NAMALWA (cell line): Measurements from ENCODE around the gene LIG1.

ENCODE experiments used
- DNase-seq: peaks from one replicate; pipeline ENCODE4 v3.0.0-alpha.2; 2015; ENCODE audit warnings: low spot score

Gene LIG1

DNA sequence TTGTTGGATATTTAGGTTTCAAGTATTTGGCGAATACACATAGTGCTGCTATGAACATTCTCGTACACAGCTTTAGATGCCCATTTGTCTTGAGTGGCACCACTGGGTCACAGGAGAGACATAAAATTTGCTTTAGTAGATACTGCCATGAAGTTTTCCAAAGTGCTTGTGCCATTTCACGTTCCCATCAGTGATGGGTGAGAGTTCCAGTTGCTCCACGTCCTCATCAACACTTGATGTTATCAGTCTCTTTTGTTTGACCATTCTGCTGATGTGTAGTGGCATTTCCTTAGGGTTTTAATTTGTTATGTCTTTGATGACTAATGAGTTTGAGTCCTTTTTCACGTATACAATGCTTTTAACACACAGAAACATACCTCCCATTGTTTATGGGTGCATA, 11.4 kb upstream of the LIG1 start:
- DNase-seq = no peak

DNA sequence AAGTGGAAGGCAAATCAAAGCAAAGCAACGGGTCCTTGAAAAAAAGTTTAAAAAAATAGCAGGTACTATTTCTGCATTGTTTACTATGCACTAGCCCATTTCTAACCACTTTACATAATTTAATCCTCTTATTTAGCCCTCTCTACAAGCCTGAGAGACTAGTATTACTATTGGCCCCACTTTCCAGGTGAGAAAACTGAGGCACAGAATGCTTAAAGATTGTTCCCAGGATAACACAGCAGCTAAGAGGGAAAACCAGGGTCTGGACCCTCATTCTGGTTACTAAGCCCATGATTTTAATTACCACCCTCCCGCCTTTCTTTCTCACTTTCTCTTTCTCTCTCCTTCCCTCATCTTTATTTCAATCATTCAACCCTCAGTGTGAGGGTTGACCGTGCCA, 6.1 kb upstream of the LIG1 start:
- DNase-seq = no peak

DNA sequence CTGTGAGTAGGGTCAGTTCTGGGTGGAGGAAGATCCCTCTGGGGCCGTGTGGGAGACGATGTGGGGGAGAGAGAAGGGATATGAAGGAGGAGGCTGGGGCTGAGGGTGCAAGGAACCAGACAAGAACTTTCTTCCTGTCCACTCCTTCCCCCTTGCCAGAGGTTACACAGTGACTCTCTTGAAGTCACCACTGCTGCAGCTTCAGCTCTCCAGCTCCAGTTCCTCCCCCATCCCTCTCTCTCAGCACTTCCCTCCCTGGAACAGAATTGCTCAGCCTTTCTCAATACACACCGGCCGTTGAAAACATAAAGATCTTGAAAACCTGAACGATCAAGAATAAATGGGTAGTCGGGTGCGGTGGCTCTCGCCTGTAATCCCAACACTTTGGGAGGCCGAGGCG, 5.4 kb upstream of the LIG1 start:
- no peak for DNase-seq

DNA sequence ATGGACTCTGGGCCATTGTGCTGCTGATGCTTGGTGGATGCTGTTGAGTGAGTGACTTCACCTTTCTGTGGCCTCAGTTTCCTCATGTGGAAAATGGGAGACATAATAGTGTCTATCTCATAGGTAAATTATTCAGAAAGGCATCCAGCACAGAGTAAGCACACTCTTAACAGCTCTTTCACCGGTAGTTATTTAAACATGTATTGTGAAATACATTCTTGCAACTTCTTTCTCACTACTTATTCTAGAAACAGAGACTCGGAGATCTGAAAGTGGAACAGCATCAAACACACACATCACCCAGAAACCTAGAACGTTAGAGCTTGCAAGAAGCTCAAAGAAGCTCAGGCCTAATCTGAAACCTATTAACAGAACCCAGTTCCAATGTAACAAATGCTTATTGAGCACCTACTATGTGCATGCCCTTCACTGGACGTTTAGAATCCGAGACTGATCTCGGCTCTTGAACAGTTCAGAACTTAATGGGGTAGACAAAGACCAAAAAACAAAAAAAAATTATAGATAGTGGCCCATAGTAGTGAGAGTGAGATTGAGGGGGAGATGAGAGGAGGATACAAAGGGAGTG, 4.4 kb upstream of the LIG1 start:
- DNase-seq = no peak

DNA sequence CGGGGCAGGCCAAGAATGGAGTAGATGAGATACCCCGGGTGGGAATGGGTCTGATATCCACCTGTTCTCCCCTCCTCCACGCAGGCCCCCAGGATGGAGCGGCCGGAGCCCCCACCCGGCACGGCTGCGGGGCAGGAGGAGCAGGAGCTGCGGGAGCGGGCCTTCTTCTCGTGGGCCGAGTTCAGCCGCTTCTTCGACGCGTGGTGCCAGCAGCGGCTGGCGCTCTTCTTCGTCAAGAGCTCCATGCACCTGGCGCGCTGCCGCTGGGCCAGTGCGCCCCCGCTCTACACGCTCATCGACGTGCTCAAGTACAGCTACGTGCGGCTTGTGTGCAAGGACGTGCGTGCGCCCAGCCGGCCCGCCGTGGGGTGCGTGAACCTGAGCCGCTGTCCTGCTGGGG, 1.6 kb upstream of the LIG1 start:
- no peak for DNase-seq

DNA sequence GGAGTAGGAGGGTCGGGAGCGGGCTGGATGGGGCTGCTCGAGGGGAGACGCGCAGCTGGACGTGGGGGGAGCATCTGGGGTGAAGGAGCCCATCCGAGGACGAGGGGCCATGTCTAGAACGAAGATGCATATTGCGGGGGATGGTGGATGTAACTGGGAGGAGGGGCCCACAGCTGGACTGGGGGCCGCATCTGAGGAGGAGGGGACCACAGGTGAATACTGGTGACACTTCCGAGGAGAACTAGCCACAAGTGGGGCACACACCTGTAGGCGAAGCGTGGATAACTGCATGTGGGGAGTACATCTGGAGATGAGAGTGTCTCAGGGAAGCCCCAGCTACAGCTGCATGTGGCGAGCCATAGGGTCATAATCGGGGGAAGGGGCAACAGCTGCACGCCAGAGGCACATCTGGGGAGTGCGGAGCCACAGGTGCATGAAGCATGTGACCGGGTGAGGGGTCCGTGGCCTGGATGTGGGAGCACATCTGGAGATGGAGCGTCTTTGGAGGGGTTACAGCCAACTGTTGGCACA, 738 bp upstream of the LIG1 start:
- DNase-seq = peak; percentile 80

DNA sequence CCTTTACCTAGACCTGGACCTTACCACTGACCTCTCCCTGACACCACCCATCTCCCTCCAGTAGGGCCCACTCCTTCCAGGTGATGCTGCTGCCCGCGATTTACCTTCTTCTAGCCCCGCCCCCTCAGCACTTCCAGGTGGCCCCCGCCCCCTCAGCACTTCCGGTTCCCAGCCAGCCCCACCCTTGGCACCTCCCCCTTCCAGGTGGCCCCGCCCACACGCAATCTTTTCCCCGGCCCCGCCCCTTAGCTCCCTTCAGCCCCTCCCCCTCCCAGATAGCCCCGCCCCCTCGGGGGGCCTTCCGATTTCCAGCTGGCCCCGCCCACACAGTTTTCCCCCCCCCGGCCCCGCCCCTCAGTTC, 586 bp downstream of the LIG1 start:
- DNase-seq = peak; percentile 72

DNA sequence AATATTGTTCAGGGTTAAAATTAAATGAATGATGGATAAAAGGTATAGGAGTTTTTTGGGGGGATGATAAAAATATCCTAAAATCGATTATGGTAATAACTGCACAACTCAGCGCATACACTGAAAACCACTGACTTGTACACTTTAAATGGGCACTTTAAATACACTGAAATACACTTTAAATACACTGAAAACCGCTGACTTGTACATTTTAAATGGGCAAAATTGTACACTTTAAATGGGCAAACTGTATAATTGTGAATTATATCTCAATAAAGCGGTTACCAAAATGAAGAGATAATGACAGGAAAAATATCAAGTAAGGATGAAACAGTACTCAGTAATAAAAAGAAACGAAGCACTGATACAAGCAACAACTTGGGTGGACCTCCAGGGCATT, 1.5 kb downstream of the LIG1 start:
- DNase-seq = no peak

DNA sequence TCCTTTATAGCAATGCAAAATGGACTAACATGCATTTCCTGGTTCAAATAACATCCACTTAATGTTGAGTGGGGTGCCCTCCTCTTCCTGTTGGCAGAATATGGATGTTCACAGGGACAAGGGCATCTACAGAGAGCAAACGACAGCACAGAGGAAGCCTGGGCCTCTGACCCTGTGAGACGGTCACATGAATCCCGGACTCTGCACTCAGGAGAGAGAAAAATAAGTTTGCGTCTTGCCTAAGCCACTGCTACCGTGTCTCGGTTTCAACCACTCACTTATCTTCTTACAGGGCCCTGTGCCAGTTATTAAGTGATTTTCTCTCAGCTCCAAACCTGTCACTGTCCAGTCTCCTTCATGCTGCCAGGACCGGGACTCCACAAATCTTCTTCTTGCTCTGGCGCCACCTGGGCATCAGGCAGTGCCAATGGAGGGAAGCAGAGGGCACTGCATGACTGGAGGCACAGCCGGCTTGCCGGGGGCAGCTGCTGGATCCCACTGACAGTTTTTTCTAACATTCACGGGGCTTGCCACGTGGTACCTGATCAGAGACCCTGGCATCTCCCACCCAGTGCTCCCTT, 11.8 kb downstream of the LIG1 start:
- no peak for DNase-seq

DNA sequence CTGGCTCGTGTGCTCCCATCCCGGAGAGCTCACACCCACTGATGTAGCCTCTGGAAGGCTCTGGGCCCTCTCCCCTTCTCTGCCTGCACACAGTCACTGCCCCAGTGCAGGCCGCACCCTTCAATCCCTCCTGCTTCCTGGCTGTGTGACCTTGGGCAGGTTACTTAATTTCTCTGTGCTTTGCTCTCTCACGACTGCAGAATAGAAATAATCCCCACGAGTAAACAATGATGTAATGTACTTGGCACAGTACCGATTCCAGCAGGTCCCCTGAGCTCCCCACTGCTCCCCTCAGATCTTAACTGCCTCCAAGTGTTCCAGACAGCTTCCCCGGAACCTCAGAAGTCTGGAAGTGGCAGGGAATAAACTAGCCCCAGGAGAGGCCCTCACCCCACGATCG, 16.1 kb downstream of the LIG1 start:
- DNase-seq = no peak

DNA sequence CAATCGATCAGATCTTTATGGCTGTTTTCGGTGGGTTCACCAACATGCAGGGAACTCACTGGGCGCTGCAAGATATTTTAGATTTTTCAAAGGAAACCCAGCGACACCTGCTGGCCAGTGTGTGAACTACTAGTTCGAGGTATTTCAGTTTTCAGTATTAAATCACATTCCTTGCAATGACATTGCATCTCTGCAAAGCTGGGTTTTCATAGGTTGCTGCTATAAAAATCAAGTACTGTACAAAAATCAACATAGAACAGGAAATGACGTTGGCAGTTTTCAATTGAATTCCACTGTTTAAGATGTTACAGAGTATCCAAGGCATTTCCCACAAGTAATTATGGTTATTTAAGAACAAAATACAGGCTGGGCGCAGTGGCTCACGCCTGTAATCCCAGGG, 17.6 kb downstream of the LIG1 start:
- peak; percentile 84 for DNase-seq

DNA sequence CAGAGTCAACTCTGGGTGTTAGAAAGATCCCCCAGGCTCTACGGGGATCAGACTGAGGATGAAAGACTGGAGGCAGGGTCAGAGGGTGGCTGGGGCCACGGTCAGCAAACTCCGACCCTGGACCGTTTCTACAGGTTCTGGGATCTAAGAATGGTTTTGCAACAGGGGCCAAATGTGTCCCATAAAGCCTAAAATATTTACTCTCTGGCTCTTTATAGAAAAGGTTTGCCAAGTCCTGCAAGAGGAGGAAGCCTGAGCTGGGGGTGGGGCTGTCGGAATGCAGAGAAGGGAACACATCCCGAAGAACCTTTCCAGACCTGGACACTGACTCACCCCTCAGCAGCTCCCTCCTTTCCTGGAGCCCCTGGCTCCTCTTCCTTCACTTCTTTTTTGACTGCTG, 20.7 kb downstream of the LIG1 start:
- no peak for DNase-seq

DNA sequence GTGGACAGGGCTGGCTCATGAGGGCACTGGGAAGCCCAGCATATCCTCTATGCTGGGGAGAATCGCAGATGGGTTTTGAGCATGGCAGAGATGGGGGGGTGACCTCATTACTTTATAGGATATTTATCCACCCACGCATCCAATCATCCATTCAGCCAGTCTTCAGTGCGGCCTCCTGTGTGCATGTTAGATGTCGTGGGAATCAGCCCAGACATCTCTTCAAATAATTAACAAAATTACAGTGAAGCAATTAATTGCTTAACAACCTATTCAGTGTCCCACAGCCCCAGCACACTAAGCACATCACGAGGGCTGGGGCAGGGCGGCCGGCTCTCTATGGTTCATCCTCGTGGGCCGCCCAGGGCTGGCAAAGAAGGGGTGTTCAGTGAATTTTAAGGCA, 21.6 kb downstream of the LIG1 start:
- DNase-seq = no peak

DNA sequence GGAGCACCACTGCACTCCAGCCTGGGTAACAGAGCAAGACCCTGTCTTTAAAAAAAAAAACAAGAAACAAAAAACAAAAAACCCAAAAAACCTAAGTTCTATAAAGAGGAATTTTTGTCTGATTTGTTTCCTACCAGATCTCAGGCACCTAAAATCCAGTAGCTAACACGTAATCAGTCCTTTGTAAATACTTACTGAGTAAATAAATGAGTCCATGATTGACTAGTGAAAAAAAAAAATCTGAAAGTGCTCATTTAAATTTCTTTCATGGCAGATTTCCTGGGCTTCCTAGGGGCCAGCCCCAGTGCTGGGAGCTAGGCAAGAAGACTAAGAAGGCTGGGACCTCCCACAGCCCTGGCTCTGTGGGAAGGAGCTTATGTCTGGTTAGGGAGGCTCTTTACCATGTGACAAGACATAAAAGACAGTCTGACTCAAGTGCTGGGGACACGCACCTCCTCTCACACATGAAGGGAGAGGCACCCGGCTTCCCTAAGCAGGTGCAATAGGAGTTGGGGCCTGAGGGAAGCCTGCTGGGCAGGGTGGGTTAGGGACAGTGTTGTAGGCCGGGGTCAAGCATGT, 22.5 kb downstream of the LIG1 start:
- no peak for DNase-seq

DNA sequence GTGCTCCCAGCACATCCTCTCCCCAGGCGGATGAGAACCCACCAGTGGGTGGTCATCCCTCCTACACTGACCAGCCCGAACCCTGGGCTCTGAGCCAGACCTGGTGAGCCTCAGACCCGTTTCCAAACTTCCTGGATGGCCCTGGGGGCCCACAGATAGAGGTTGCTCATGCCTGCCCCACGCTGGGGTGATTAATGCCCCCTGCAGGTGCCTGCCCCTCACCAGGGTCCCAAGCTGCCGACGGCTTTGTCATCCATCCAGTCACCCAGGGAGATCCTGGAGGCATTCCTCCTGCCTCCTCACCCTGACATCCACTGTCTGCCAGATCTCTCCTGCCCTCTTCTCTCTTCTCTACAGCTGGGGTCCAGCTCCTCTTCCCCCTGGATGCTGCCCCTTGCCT, 31.1 kb downstream of the LIG1 start:
- DNase-seq = no peak

DNA sequence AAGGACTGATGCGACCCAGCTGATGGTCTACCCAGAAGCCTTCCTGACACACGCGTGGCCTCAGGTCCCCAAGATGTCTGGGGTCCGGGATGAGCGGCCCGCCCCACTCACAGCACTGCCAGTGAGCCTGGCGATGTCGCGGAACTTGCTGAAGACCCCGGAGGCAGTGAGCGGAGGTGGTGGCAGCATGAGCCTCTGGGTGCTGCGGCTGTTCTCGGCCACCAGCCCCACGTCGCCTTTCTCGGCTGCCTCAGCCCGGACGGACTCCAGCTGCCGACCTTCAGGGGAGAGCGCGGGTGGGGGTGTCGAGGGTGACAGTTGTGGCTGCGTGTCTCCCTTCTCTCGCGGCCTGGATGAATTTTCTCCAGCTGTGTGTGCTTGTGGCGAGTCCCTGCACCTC, 32.7 kb downstream of the LIG1 start:
- DNase-seq = no peak

DNA sequence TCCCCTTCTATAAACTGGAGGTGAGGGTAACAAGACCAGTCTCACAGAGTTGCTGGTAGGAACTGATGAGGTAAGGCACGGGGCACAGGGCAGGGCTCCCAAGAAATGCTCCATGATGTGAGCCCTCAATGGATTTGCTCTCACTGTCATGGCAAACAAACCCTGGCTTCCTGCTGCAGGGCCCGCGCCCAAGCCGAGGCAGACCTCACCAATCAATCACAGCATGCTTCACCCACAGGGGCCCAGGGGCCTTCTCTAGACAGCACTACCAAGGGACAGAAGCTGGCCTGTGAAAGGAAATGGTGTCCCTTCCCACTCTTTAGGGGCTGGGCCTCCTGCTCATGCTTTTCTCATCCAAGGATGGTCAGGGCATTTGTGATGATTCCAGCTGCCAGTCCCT, 33.6 kb downstream of the LIG1 start:
- DNase-seq = no peak

DNA sequence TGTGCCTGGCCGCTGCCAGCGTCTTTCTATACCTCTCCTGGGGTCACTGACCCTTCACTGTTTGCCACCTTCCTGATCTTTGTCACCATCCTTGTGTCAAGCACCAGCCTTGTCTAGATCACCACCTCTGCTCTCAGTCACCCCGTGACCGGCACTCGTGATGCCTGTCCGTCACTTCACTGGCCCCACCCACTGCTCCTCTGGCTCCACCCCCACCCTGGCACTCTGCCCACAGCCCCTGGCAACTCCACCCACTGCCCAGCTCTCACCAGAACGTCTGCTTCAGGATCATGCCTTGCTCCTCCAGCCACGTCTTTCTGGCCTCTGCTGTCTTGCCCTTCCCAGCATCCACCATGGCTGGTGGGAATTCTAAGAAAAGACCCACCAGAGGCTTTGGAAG, 34.7 kb downstream of the LIG1 start:
- DNase-seq = peak; percentile 28

DNA sequence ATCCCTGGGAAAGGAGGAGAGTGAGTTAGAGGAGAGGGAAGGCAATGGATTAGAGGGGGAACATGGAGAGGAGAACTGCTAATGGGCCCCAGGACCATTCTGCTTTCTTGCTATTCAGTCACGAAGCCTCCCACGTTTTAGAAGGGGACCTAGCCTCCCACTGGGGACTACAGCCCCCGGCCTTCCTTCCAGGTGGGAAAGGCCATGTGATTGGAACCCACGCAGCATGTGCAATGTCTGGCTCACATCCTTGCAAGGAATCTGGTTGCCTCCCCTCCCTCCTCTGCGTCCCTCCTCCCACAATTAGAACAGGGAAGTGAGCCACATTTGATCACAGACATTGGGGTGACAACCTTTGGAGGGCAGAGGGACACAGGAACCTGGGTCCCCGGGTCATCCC, 37.0 kb downstream of the LIG1 start:
- DNase-seq = no peak

DNA sequence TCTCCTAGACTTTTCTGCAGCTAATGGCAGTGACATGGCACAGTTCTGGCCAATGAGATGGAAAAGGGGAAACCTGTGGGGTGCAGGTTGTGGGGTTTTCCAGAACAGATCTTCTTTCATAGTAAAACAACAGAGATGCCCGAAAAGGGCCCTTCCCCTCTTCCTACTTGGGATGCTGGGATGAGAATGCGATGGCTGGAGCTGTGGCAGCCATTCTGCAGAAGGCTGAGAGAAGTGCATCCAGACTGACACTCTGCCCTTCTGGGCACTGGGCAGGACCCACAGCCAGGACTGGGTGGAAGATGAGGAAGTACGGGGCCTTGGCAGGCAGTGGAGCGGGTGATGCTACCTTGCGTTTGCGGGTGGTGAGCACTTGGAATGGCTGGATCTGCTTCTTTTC, 42.6 kb downstream of the LIG1 start:
- no peak for DNase-seq

DNA sequence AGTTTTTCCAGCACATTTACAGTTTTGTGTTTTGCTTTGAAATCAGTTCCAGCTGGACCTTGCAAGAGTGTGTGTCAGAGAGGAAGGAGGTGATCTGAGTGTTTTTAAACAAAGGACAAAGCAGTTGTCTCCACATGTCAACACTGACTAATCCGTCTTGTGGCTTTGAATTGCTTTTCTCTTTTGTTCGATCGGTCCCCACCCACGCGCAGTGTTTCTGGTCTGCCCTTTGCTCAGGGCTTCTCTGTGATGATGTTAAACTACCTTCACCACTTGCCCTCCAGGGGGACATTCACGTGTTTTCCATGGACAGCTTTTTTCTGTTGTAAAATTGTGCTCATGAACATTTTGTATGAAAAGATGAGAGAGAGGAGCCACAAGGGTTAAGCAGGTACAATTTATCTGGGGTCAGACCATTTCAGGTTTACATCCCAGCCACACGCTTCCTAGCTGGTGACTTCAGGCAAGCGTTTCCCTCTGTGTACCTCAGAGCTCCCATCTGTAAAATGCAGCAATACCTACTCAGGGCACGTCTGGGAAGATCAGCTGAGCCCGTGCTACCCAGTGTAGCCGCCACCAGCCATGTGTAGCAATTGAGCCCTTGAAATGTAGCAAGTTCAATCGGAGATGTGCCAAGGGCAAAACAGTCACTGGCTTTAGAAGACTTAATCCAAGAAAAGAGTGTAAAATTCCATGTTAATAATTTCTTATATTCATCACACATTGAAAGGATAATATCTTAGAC, 46.1 kb downstream of the LIG1 start:
- no peak for DNase-seq

DNA sequence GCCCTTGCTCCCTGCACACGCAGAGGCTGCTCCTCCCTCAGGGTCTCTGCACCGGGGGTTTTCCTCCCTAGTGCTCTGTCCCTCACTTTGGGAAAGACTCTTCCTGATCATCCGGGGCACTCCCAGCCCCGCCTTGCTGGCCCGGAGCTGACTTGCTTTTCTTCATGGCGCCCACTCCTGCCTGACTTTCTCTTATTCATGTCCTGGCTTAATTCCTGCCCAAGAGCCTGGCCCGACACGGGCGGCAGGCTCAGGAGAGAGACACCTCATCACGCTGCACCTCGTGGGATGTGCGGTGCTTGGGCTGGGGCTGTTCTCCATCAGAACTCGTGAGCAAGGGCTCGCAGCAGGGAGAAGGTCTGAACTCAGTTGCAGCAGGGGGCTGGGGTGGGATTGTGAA, 47.7 kb downstream of the LIG1 start:
- no peak for DNase-seq

DNA sequence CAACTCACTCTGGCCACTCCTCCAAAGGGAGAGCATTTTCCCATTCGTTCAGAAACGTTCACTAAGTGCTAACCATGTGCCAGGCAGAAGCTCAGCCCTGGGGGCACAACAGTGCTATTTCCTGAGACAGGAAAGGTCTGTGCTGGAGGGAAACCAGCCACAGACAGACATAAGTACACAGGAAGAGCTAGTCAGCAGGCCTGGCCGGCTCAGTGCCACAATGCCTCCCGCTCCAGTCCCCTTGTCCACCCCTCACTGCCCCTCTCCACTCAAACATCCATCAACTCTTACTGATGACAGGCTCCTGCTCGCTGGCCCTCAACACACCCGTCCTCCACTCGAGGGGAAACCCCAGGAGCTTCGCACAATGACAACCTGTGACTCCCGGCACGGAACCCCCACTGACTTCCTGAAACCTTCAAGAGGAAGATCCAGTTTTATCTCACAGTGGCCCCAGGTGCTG, 48.2 kb downstream of the LIG1 start:
- DNase-seq = no peak
